ENCODE results near the gene ZNF384.
A peak's percentile ranks its signal among the peaks of the same experiment; 100 is the strongest.

The ZNF384 gene

GRCh38 chr12:6688999-6689882, at the start of gene ZNF384:
Gene ZNF384, minus strand, starts transcription at chr12:6689375. Its CDS starts 9,855 bp downstream, at chr12:6679520.
- TF ChIP-seq CTCF (conservative IDR thresholded peaks at IDR 0.05; ENCODE audit: control insufficient read depth, insufficient read depth, low read depth, low read length): no peak
- peak; percentile 99 for DNase-seq (ENCODE audit: low read depth)
- peak within 1 kb of the TSS; percentile 66 for H3K4me3 ChIP-seq (ENCODE audit: control insufficient read depth, low read depth, low read length)

- H3K4me3 ChIP-seq (ENCODE audit: control insufficient read depth, low read depth, low read length): no peak overlapping the region
- DNase-seq (ENCODE audit: low read depth): no peak
- TF ChIP-seq CTCF (conservative IDR thresholded peaks at IDR 0.05; ENCODE audit: control insufficient read depth, insufficient read depth, low read depth, low read length): no peak
Measured at GRCh38 chr12:6736754-6737153, 47.6 kb upstream of the ZNF384 start.

GRCh38 chr12:6735448-6736191, 46.4 kb upstream of the ZNF384 start:
- peak; percentile 80 for TF ChIP-seq CTCF (conservative IDR thresholded peaks at IDR 0.05; ENCODE audit: control insufficient read depth, insufficient read depth, low read depth, low read length)
- H3K4me3 ChIP-seq (ENCODE audit: control insufficient read depth, low read depth, low read length): no peak overlapping the region
- peak; percentile 77 for DNase-seq (ENCODE audit: low read depth)

- no peak overlapping the region for H3K4me3 ChIP-seq (ENCODE audit: control insufficient read depth, low read depth, low read length)
- TF ChIP-seq CTCF (conservative IDR thresholded peaks at IDR 0.05; ENCODE audit: control insufficient read depth, insufficient read depth, low read depth, low read length): no peak
- no peak for DNase-seq (ENCODE audit: low read depth)
Measured at GRCh38 chr12:6734506-6735387, 45.6 kb upstream of the ZNF384 start.

GRCh38 chr12:6730169-6730568, 41.0 kb upstream of the ZNF384 start:
- no peak for DNase-seq (ENCODE audit: low read depth)
- no peak overlapping the region for H3K4me3 ChIP-seq (ENCODE audit: control insufficient read depth, low read depth, low read length)
- TF ChIP-seq CTCF (conservative IDR thresholded peaks at IDR 0.05; ENCODE audit: control insufficient read depth, insufficient read depth, low read depth, low read length): no peak

GRCh38 chr12:6729186-6729585, 40.0 kb upstream of the ZNF384 start:
- no peak overlapping the region for H3K4me3 ChIP-seq (ENCODE audit: control insufficient read depth, low read depth, low read length)
- no peak for TF ChIP-seq CTCF (conservative IDR thresholded peaks at IDR 0.05; ENCODE audit: control insufficient read depth, insufficient read depth, low read depth, low read length)
- no peak for DNase-seq (ENCODE audit: low read depth)

All from fibroblast of mammary gland (primary cell).